ENCODE measurements around the gene DGKE.
A peak's percentile ranks its signal among the peaks of the same experiment; 100 is the strongest.

DGKE gene

DNA sequence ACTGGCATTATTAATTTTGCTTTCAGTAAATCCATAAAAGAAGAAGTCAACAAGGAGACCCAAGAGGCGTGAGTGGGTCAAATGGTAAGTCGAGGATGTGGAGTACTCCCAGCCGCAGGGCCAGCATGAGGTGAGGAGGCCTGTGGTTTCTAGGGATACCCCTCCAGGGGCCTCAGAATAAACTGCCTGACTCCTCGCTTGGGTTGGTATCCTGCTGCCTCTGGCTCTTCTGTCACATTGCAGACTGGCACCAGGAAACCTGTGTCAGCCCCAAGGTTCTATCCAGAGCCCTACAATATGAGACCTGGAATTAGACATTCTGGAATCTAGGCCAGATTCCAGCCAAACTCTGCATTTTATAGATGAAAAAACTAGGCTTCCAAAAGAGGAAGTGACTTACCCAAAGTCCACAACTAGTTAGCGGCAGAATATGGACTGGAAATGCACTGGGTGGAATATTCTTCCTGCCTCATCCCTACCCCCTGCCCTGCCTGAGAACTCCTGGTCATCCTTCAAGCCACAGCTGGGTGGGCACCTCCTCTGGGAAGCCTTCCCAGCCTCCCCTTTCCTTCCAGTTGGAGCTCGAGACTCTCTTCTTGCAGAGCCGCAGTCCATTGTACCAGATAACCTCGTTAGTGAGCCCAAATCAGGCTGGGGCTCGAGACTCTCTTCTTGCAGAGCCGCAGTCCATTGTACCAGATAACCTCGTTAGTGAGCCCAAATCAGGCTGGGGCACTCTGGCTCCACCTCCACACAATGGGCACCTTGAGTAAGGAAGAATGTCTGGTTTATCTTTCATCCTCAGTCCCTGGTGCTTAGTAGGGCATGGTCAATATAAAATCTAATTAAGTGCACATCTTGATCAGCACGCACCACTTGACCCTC lies 22.8 kb upstream of the DGKE start:
- TF ChIP-seq, protein P1, sequence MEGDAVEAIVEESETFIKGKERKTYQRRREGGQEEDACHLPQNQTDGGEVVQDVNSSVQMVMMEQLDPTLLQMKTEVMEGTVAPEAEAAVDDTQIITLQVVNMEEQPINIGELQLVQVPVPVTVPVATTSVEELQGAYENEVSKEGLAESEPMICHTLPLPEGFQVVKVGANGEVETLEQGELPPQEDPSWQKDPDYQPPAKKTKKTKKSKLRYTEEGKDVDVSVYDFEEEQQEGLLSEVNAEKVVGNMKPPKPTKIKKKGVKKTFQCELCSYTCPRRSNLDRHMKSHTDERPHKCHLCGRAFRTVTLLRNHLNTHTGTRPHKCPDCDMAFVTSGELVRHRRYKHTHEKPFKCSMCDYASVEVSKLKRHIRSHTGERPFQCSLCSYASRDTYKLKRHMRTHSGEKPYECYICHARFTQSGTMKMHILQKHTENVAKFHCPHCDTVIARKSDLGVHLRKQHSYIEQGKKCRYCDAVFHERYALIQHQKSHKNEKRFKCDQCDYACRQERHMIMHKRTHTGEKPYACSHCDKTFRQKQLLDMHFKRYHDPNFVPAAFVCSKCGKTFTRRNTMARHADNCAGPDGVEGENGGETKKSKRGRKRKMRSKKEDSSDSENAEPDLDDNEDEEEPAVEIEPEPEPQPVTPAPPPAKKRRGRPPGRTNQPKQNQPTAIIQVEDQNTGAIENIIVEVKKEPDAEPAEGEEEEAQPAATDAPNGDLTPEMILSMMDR (IDR thresholded peaks at IDR 0.05): no peak
- Histone ChIP-seq H3K27ac (no peak overlapping the region), H3K4me3 (no peak overlapping the region)
- DNase-seq (ENCODE audit: low spot score): no peak

- TF ChIP-seq, protein P1 (IDR thresholded peaks at IDR 0.05): no peak
- no peak overlapping the region for H3K27ac ChIP-seq
- DNase-seq (ENCODE audit: low spot score): no peak
- H3K4me3 ChIP-seq: no peak overlapping the region
Observed at GRCh38 chr17:56812901-56813388, 21.0 kb upstream of the DGKE start.

DNA sequence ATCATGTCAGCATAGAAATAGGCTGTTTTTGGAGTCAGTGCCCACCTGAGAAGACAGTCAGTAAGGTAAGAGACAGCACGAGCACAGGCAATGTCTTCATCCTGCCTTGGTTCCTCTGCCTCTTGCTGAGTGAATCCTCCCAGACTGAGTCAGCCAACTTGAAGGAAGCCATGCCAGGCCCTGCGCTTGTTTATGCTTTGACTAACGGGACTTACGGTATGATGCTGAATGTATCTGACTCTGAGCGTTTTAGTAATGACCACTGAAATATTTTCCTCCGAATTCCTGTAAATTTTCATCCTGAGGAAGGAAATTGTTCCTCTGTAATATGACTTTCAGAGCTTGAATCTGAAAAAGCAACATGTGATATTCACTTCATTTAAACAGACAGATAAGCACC lies 18.2 kb upstream of the DGKE start:
- Histone ChIP-seq H3K4me3 (no peak overlapping the region), H3K27ac (no peak overlapping the region)
- no peak for DNase-seq (ENCODE audit: low spot score)
- TF ChIP-seq, protein P1 (IDR thresholded peaks at IDR 0.05): no peak

DNA sequence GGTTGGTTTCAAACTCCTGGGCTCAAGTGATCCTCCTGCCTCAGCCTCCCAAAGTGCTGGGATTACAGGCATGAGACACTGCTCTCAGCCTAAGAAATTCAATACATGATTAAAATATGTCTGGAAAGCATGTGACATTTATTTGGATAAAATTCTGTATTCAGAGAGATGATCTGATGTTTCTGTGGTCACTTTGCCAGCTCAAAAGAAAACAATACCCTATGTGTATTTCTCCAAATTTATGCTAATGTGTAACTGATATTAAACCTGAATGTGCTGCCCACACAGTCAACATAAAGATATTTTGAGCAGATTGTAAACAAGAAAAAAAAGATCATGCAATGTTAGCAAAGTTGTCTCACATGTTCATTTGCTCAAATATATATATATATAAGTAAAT lies 16.9 kb upstream of the DGKE start:
- DNase-seq (ENCODE audit: low spot score): no peak
- H3K4me3 ChIP-seq: no peak overlapping the region
- TF ChIP-seq, protein P1 (IDR thresholded peaks at IDR 0.05): no peak
- H3K27ac ChIP-seq: no peak overlapping the region

GRCh38 chr17:56819030-56819429 lies 14.9 kb upstream of the DGKE start:
- TF ChIP-seq, protein P1 (IDR thresholded peaks at IDR 0.05): no peak
- H3K4me3 ChIP-seq: no peak overlapping the region
- H3K27ac ChIP-seq: no peak overlapping the region
- DNase-seq (ENCODE audit: low spot score): no peak

GRCh38 chr17:56819431-56820145 lies 14.4 kb upstream of the DGKE start:
- no peak for DNase-seq (ENCODE audit: low spot score)
- TF ChIP-seq, protein P1 (IDR thresholded peaks at IDR 0.05): peak; percentile 74
- H3K4me3 ChIP-seq: no peak overlapping the region
- no peak overlapping the region for H3K27ac ChIP-seq
